Fibroblast of skin of back (primary cell): ENCODE measurements around the gene ADGRA3.
"Not testable (repeated sequence)": the region's sequence is repeated elsewhere in the genome, so short reads cannot be mapped to it uniquely, and the experiment has no call there.

Experiments used
- DNase-seq: peaks from one replicate; pipeline ENCODE4 v3.0.0-alpha.2; 2013

The ADGRA3 gene

GRCh38 chr4:22430626-22431025 lies 85.2 kb downstream of the ADGRA3 start:
- DNase-seq, result no peak

GRCh38 chr4:22428441-22428840 lies 87.4 kb downstream of the ADGRA3 start:
- DNase-seq, result no peak

GRCh38 chr4:22427675-22428074 lies 88.2 kb downstream of the ADGRA3 start:
- DNase-seq, result no peak

- DNase-seq, result no peak
Observed at GRCh38 chr4:22420291-22420690, 95.6 kb downstream of the ADGRA3 start.

- no peak for DNase-seq
Observed at GRCh38 chr4:22417408-22417807, 98.5 kb downstream of the ADGRA3 start.

- peak; percentile 58 for DNase-seq
Observed at GRCh38 chr4:22416403-22416802, 99.5 kb downstream of the ADGRA3 start.

GRCh38 chr4:22414833-22415232 lies 101.0 kb downstream of the ADGRA3 start:
- DNase-seq, result no peak

- no peak for DNase-seq
Observed at GRCh38 chr4:22413471-22413870, 102.4 kb downstream of the ADGRA3 start.

GRCh38 chr4:22412013-22412412 lies 103.9 kb downstream of the ADGRA3 start:
- no peak for DNase-seq

GRCh38 chr4:22410645-22411247 lies 105.1 kb downstream of the ADGRA3 start:
- DNase-seq, result peak; percentile 32

GRCh38 chr4:22408474-22408873 lies 107.4 kb downstream of the ADGRA3 start:
- DNase-seq, result no peak

GRCh38 chr4:22407361-22407760 lies 108.5 kb downstream of the ADGRA3 start:
- no peak for DNase-seq

GRCh38 chr4:22398671-22399070 lies 117.2 kb downstream of the ADGRA3 start:
- DNase-seq, result no peak

GRCh38 chr4:22391551-22391950 lies 124.3 kb downstream of the ADGRA3 start:
- peak; percentile 58 for DNase-seq

GRCh38 chr4:22389240-22389870 lies 126.5 kb downstream of the ADGRA3 start:
- DNase-seq, result peak; percentile 71

- DNase-seq, result peak; percentile 70
Observed at GRCh38 chr4:22385611-22386011, 130.3 kb downstream of the ADGRA3 start.

- DNase-seq, result no peak
Observed at GRCh38 chr4:22384154-22384553, 131.7 kb downstream of the ADGRA3 start.

- DNase-seq, result not testable (repeated sequence)
Observed at GRCh38 chr4:22382216-22382615, 133.7 kb downstream of the ADGRA3 start.

GRCh38 chr4:22372986-22373385 lies 142.9 kb downstream of the ADGRA3 start:
- no peak for DNase-seq

- DNase-seq, result no peak
Observed at GRCh38 chr4:22369901-22370562, 145.8 kb downstream of the ADGRA3 start.

GRCh38 chr4:22363787-22364186 lies 152.1 kb downstream of the ADGRA3 start:
- no peak for DNase-seq

- DNase-seq, result peak; percentile 67
Observed at GRCh38 chr4:22363036-22363435, 152.8 kb downstream of the ADGRA3 start.

GRCh38 chr4:22356987-22357596 lies 158.8 kb downstream of the ADGRA3 start:
- peak; percentile 21 for DNase-seq

GRCh38 chr4:22348410-22348809 lies 167.5 kb downstream of the ADGRA3 start:
- DNase-seq, result peak; percentile 66
